HCT116 (cell line): ENCODE data around the gene GPR62. TPM values are rescaled to one million over a fixed set of nuclear protein-coding genes. Genes with fewer than 3 reads are reported as not detected.

Experiments used
- ATAC-seq: fragments of 200-7000 bp; cut with Tn5 transposase; 2 replicates; pipeline ENCODE4 v1.9.1; 2020; ENCODE audit warnings: mild to moderate bottlenecking, moderate library complexity
- BruUV-seq: library from RNA; stranded (reverse); fragments of 400-500 nt; replicated peaks from 2 replicates; lab custom pipeline; 2021; lab: Mats Ljungman, UMichigan
- CTCF ChIA-PET: fragments of 300-600 bp; sonication (Branson Sonifier 250); formaldehyde crosslinking; loops from one replicate; lab custom pipeline; 2021; ENCODE audit warnings: antibody characterized with exemption; lab: Charles Lee
- POLR2A ChIA-PET: fragments of 300-600, 350-600 bp; sonication (Branson Sonifier 250); formaldehyde crosslinking; loops from one replicate; lab custom pipeline; 2021; ENCODE audit warnings: antibody characterized with exemption; lab: Charles Lee
- RAD21 ChIA-PET, 2 experiments: fragments of 300-600 bp; sonication (Branson Sonifier 250); formaldehyde crosslinking; loops; one replicate each; lab custom pipeline; 2023; ENCODE audit warnings: low total read pairs in 2 of 2; ENCODE audit not compliant: uncharacterized antibody in 2 of 2, unreplicated experiment in 2 of 2, low non-redundant PET in 1 of 2; lab: Charles Lee
- DNase-seq: peaks from one replicate; pipeline ENCODE4 v3.0.0-alpha.2; 2010; ENCODE audit warnings: low read depth, low spot score
- H2AFZ ChIP-seq: fragments of 200-600 bp; shearing (Covaris generic), sonication (generic); 2 replicates; pipeline ENCODE4 v1.6.1; 2017; ENCODE audit warnings: low read depth, mixed run types, mixed read lengths, antibody characterized with exemption, low read length; ENCODE audit not compliant: poor library complexity, severe bottlenecking
- H3K27ac ChIP-seq: 2 replicates; pipeline ENCODE4 v1.5.1; 2012; ENCODE audit warnings: low read depth, low read length
- H3K27me3 ChIP-seq: fragments of 200-600 bp; sonication (generic); 2 replicates; pipeline ENCODE4 v1.6.1; 2016; ENCODE audit warnings: mixed run types, low read length, mixed read lengths; ENCODE audit not compliant: insufficient read depth
- H3K36me3 ChIP-seq, 2 experiments: fragments of 200-500 bp in 1 of 2; fragments of 200-600 bp in 1 of 2; sonication (Bioruptor generic) in 1 of 2; sonication (generic) in 1 of 2; 2 replicates each; pipeline versions ENCODE4 v1.5.1 to v1.6.1; 2014 to 2016; ENCODE audit warnings: low read length in 2 of 2, inconsistent platforms in 1 of 2, mixed read lengths in 1 of 2, mixed run types in 1 of 2; ENCODE audit not compliant: insufficient read depth in 2 of 2, control insufficient read depth in 1 of 2
- H3K4me1 ChIP-seq, 2 experiments: fragments of 200-600 bp in 1 of 2; sonication (generic) in 1 of 2; 2 replicates each; pipeline versions ENCODE4 v1.5.1 to v1.6.1; 2012 to 2017; ENCODE audit warnings: low read length in 2 of 2, inconsistent platforms in 1 of 2, mild to moderate bottlenecking in 1 of 2, mixed read lengths in 1 of 2, mixed run types in 1 of 2, moderate library complexity in 1 of 2; ENCODE audit not compliant: insufficient read depth in 2 of 2, control insufficient read depth in 1 of 2
- H3K4me2 ChIP-seq: fragments of 200-600 bp; sonication (generic); 2 replicates; pipeline ENCODE4 v1.6.1; 2017; ENCODE audit warnings: mixed run types, low read length, mixed read lengths
- H3K4me3 ChIP-seq, 2 experiments: fragments of 200-600 bp in 1 of 2; sonication (generic) in 1 of 2; replicated peaks in 1 of 2; 2 replicates each; pipeline ENCODE4 v1.5.1; 2011 to 2016; ENCODE audit warnings: low read length in 2 of 2, control low read depth in 1 of 2, low read depth in 1 of 2, mild to moderate bottlenecking in 1 of 2, mixed read lengths in 1 of 2, mixed run types in 1 of 2
- H3K79me2 ChIP-seq: fragments of 200-600 bp; sonication (generic); 2 replicates; pipeline ENCODE4 v1.6.1; 2017; ENCODE audit warnings: mild to moderate bottlenecking, mixed run types, low read length, moderate library complexity, mixed read lengths; ENCODE audit not compliant: insufficient read depth
- H3K9ac ChIP-seq: fragments of 200-600 bp; sonication (generic); 2 replicates; pipeline ENCODE4 v1.6.1; 2016; ENCODE audit warnings: low read length, mixed read lengths
- H3K9me2 ChIP-seq: fragments of 200-600 bp; sonication (generic), shearing (Covaris generic); 2 replicates; pipeline ENCODE4 v1.6.1; 2017; ENCODE audit warnings: mixed run types, mild to moderate bottlenecking, moderate library complexity; ENCODE audit not compliant: insufficient read depth
- H3K9me3 ChIP-seq, 2 experiments: fragments of 200-500 bp in 1 of 2; fragments of 200-600 bp in 1 of 2; sonication (Bioruptor generic) in 1 of 2; sonication (generic) in 1 of 2; 2 replicates each; pipeline ENCODE4 v1.6.1; 2014 to 2017; ENCODE audit warnings: low read length in 2 of 2, mixed read lengths in 2 of 2, inconsistent platforms in 1 of 2, low read depth in 1 of 2, mild to moderate bottlenecking in 1 of 2, mixed run types in 1 of 2, moderate library complexity in 1 of 2; ENCODE audit not compliant: control insufficient read depth in 1 of 2, insufficient read depth in 1 of 2
- H4K20me1 ChIP-seq: fragments of 200-600 bp; sonication (generic), shearing (Covaris generic); 2 replicates; pipeline ENCODE4 v1.6.1; 2017; ENCODE audit warnings: mixed run types, mild to moderate bottlenecking, moderate library complexity; ENCODE audit not compliant: insufficient read depth
- ATF3 ChIP-seq: IDR thresholded peaks from 2 replicates; pipeline ENCODE4 v1.6.1; 2012
- CBX3 ChIP-seq: IDR thresholded peaks from 2 replicates; pipeline ENCODE4 v1.6.1; 2012; ENCODE audit warnings: low read depth
- CEBPB ChIP-seq: IDR thresholded peaks from 2 replicates; pipeline ENCODE4 v1.6.1; 2012; ENCODE audit warnings: low read depth
- EGR1 ChIP-seq: IDR thresholded peaks from 2 replicates; pipeline ENCODE4 v1.6.1; 2012; ENCODE audit warnings: low read depth
- ELF1 ChIP-seq: IDR thresholded peaks from 2 replicates; pipeline ENCODE4 v1.6.1; 2012; ENCODE audit warnings: low read depth, borderline replicate concordance
- EZH2 ChIP-seq: fragments of 200-600 bp; sonication (generic); IDR thresholded peaks from 2 replicates; pipeline ENCODE4 v1.6.1; 2017; ENCODE audit warnings: antibody characterized with exemption, mixed run types
- EZH2phosphoT487 ChIP-seq: fragments of 200-600 bp; IDR thresholded peaks from 2 replicates; pipeline ENCODE4 v1.6.1; 2018; ENCODE audit warnings: antibody characterized with exemption, borderline replicate concordance
- FOSL1 ChIP-seq: IDR thresholded peaks from 2 replicates; pipeline ENCODE4 v1.6.1; 2012; ENCODE audit warnings: low read depth
- MAX ChIP-seq: IDR thresholded peaks from 2 replicates; pipeline ENCODE4 v1.6.1; 2012
- POLR2A ChIP-seq: IDR thresholded peaks from 2 replicates; pipeline ENCODE4 v1.7.0; 2011; ENCODE audit warnings: borderline replicate concordance; ENCODE audit not compliant: insufficient read depth, insufficient read length; ENCODE audit errors: extremely low read depth
- POLR2AphosphoS5 ChIP-seq: IDR thresholded peaks from 2 replicates; pipeline ENCODE4 v1.6.1; 2011; ENCODE audit warnings: mild to moderate bottlenecking, low read depth, low read length, moderate library complexity
- RAD21 ChIP-seq: IDR thresholded peaks from 2 replicates; pipeline ENCODE4 v1.6.1; 2012; ENCODE audit warnings: low read depth, mild to moderate bottlenecking
- SIN3A ChIP-seq: IDR thresholded peaks from 2 replicates; pipeline ENCODE4 v1.6.1; 2012; ENCODE audit warnings: low read depth
- SP1 ChIP-seq: IDR thresholded peaks from 2 replicates; pipeline ENCODE4 v1.6.1; 2012; ENCODE audit warnings: low read depth
- SRF ChIP-seq: IDR thresholded peaks from 2 replicates; pipeline ENCODE4 v1.6.1; 2012; ENCODE audit warnings: low read depth
- TCF7L2 ChIP-seq: IDR thresholded peaks from 2 replicates; pipeline ENCODE4 v1.7.0; 2011; ENCODE audit warnings: borderline replicate concordance, inconsistent platforms; ENCODE audit not compliant: insufficient read depth, insufficient read length; ENCODE audit errors: extremely low read depth
- YY1 ChIP-seq: IDR thresholded peaks from 2 replicates; pipeline ENCODE4 v1.6.1; 2011; ENCODE audit warnings: low read length, low read depth, moderate library complexity, mild to moderate bottlenecking; ENCODE audit not compliant: insufficient replicate concordance; ENCODE audit errors: extremely low read depth
- ZBTB33 ChIP-seq: IDR thresholded peaks from 2 replicates; pipeline ENCODE4 v1.6.1; 2011; ENCODE audit warnings: mild to moderate bottlenecking, low read length, moderate library complexity; ENCODE audit not compliant: insufficient replicate concordance; ENCODE audit errors: extremely low read depth
- ZFX ChIP-seq: fragments of 450-650 bp; IDR thresholded peaks from 2 replicates; pipeline ENCODE4 v1.6.1; 2017
- intact Hi-C: fragments of 100-400 bp; cut with micrococcal nuclease; formaldehyde crosslinking; loops from 2 replicates; pipeline ENCODE4 v1.10.0; 2022
- total RNA-seq: library from RNA; stranded (reverse); gene quantifications from one replicate; pipeline ENCODE4 v1.2.1, GENCODE V29; 2021; ENCODE audit not compliant: unreplicated experiment

The GPR62 gene
- total RNA-seq, 1 experiment from 2014 or later, result not detected

DNA sequence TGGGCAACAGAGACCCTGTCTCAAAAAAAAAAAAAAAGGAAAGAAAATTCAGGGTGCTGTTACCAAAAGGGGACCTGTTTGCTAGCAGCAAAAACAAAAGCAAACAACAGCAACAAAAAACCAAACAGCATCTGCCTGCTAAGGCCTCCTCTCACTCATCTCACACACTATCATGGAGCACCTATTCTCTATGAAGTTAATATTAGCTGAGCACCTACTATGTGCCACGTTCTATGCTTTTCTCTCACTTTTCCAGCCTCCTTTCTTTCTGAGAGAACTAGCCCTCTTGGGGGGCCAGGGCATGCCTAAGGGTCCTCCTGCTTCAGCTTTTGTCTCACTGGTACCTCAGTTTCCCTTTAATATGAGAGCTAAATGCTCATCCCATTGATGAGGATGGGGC is 468 bp upstream of the GPR62 start:
- intact Hi-C loops, result no loop called here
- H3K9ac ChIP-seq, result no peak overlapping the region
- no peak overlapping the region for H2AFZ ChIP-seq
- ChIA-PET RAD21 (no interaction called here), CTCF (no interaction called here), POLR2A (no interaction called here)
- H3K27ac ChIP-seq, result no peak overlapping the region
- no peak overlapping the region for H3K4me2 ChIP-seq
- ATAC-seq (no peak), DNase-seq (no peak)
- 0 out of 4 replicates have a peak, but pooled peaks cover 0 to 3% of the 10 kb centered on the region in 2 experiments for H3K36me3 ChIP-seq
- no peaks in the 10 kb centered on the region for H3K9me3 ChIP-seq
- no peaks in the 10 kb centered on the region for H3K79me2 ChIP-seq
- BruUV-seq, result no TSS peak
- H3K9me2 ChIP-seq, result no peaks in the 10 kb centered on the region
- no peaks in the 10 kb centered on the region for H3K4me1 ChIP-seq
- no peak overlapping the region for H3K4me3 ChIP-seq
- TF ChIP-seq ZFX (no peak), TCF7L2 (no peak), ELF1 (no peak), SIN3A (no peak), CEBPB (no peak), RAD21 (no peak), SRF (no peak), CBX3 (no peak), ZBTB33 (no peak), FOSL1 (no peak), ATF3 (no peak), EZH2 (no peak), POLR2AphosphoS5 (no peak), POLR2A (no peak), YY1 (no peak), EGR1 (no peak), EZH2phosphoT487 (no peak), SP1 (no peak), MAX (no peak)
- H3K27me3 ChIP-seq, result no peaks in the 10 kb centered on the region
- H4K20me1 ChIP-seq, result no peaks in the 10 kb centered on the region
